ENCODE measurements around the gene MYL5. TPM values are rescaled to one million over a fixed set of nuclear protein-coding genes. Genes with fewer than 3 reads are reported as not detected.

The MYL5 gene
- total RNA-seq, 1 donor, result 9.1 TPM

GRCh38 chr4:676871-677235, 2.5 kb downstream of the MYL5 start:
- H3K4me3 ChIP-seq (ENCODE audit: low read depth, low read length), result no peak overlapping the region
- DNase-seq (ENCODE audit: low read depth), result no peak
- no peak for TF ChIP-seq CTCF (IDR thresholded peaks at IDR 0.05; ENCODE audit: insufficient read depth, low read depth, low read length)

DNA sequence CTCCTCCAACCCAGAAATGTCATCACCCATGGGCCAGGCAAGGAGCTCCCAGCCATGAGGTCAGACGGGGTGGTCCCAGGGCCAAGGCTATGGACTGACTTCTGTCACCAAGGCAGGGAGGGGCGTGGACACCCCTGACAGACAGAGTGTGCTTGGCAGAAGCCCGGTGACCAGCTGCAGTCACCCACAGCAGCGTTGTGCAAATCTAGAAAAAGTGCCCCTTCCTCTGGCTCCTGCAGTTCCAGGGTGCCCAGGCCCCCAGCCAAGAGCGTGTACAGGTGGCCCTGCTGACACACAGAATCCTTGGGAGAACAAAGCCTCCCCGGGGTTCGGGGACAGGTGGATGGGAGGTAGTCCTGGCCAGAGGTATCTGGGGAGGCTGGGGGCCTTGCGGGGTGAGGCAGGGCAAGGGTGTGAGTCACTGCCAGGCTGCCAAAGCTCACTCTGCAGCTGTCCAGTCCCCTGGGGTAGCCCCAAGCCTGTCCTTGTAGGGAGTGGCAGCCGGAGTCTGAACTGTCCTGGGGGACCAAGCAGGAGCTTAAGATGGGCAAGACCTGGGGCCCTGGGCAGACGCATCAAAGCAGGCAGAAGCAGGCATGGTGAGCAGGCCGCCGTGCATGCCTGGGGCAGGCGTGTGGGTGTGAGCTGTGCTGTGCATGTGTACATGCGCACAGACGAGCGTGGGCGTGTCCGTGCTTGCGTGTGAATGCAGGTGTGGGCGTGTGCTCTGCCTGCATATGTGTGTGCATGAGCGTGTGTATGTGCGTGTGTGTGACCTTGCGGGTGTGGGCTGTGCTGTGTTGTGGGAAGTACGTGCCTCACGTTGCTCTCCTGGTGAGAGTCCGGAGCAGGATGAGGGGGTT, 3.3 kb downstream of the MYL5 start:
- H3K4me3 ChIP-seq (ENCODE audit: low read depth, low read length), result no peak overlapping the region
- TF ChIP-seq CTCF (IDR thresholded peaks at IDR 0.05; ENCODE audit: insufficient read depth, low read depth, low read length), result no peak
- DNase-seq (ENCODE audit: low read depth), result no peak

DNA sequence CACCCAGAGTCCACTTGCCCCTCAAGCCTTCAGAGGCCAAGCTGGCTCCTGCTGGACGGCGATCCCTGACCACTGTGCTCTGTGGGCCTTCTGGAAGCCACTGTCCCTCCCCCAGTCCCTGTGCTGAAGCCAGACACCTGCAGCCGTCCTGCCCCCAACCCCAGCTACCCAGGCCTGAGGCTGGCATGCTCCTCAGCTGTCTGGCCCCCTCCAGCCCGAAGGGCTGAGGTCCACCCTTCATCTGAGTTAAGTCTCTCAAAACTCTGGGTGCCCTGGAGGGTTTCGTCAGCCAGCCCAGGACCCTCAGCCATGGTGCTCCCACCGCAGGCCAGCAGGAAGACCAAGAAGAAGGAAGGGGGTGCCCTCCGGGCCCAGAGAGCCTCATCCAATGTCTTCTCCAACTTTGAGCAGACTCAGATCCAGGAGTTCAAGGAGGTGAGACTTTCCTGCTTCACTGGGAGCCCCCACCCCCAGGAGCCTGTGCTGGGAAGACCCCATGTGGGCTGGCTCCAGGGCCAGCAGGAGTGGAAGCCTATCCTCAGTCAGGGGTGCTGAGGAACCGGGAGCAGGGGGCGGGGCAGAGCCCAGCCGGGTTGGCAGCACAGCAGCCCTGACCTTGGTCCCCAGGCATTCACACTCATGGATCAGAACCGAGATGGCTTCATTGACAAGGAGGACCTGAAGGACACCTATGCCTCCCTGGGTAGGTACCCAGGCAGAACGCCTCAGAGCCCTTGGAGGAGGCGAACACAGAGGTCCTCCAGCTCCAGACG, 4.2 kb downstream of the MYL5 start:
- no peak for DNase-seq (ENCODE audit: low read depth)
- no peak for TF ChIP-seq CTCF (IDR thresholded peaks at IDR 0.05; ENCODE audit: insufficient read depth, low read depth, low read length)

GRCh38 chr4:679104-679481, 4.8 kb downstream of the MYL5 start:
- no peak overlapping the region for H3K4me3 ChIP-seq (ENCODE audit: low read depth, low read length)
- no peak for TF ChIP-seq CTCF (IDR thresholded peaks at IDR 0.05; ENCODE audit: insufficient read depth, low read depth, low read length)
- DNase-seq (ENCODE audit: low read depth), result no peak

More for the DNA sequence above, 4.2 kb downstream of the MYL5 start:
- H3K4me3 ChIP-seq (ENCODE audit: low read depth, low read length), result no peak overlapping the region

DNA sequence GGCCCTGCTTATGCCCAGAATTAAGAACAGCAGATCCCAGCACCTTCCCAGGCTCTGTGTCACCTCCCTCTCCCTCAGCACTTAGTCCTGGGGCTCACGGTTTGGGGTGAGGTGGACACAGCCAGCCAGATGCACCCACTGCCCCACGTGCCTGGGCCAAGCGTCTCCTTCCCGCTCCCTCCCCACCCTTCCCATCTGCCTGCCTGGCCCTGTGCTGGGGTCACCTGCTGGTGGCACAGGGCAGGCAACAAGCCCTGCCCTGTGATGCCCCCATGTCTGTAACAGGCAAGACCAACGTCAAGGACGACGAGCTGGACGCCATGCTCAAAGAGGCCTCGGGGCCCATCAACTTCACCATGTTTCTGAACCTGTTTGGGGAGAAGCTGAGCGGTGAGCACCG, 5.3 kb downstream of the MYL5 start:
- no peak for DNase-seq (ENCODE audit: low read depth)
- TF ChIP-seq CTCF (IDR thresholded peaks at IDR 0.05; ENCODE audit: insufficient read depth, low read depth, low read length), result no peak
- H3K4me3 ChIP-seq (ENCODE audit: low read depth, low read length), result no peak overlapping the region

- H3K4me3 ChIP-seq (ENCODE audit: low read depth, low read length), result no peak overlapping the region
- no peak for DNase-seq (ENCODE audit: low read depth)
- TF ChIP-seq CTCF (IDR thresholded peaks at IDR 0.05; ENCODE audit: insufficient read depth, low read depth, low read length), result no peak
Observed at GRCh38 chr4:680091-680490, 5.7 kb downstream of the MYL5 start.

Data from fibroblast of villous mesenchyme (primary cell).